H1 (cell line): ENCODE measurements around the gene TMEM121B.

ENCODE experiments used
- ASH2L ChIP-seq: fragments of 200-600, 300-600 bp; sonication (generic); IDR thresholded peaks from one replicate; pipeline ENCODE4 v1.7.1; 2017; ENCODE audit warnings: low read length
- EP300 ChIP-seq, 2 experiments: IDR thresholded peaks; 1 replicate in 1 of 2; 2 replicates in 1 of 2; pipeline ENCODE4 v1.6.1; 2011 to 2012; ENCODE audit warnings: low read depth in 2 of 2, low read length in 2 of 2, mild to moderate bottlenecking in 2 of 2, borderline replicate concordance in 1 of 2, inconsistent platforms in 1 of 2, moderate library complexity in 1 of 2
- EZH2 ChIP-seq: fragments of 200-600 bp; sonication (generic); IDR thresholded peaks from 2 replicates; pipeline ENCODE4 v1.7.1; 2012; ENCODE audit warnings: low read depth, mild to moderate bottlenecking, moderate library complexity, low read length, inconsistent platforms; ENCODE audit not compliant: severe bottlenecking
- GABPA ChIP-seq: IDR thresholded peaks from 2 replicates; pipeline ENCODE4 v1.6.1; 2011; ENCODE audit warnings: mild to moderate bottlenecking, low read length, moderate library complexity, borderline replicate concordance; ENCODE audit not compliant: insufficient read depth
- GTF2F1 ChIP-seq: IDR thresholded peaks from 2 replicates; pipeline ENCODE4 v1.6.1; 2012; ENCODE audit warnings: low read depth, low read length, improper control_type of control experiment, borderline replicate concordance
- POLR2A ChIP-seq, 2 experiments: IDR thresholded peaks; 1 replicate in 1 of 2; 2 replicates in 1 of 2; pipeline ENCODE4 v1.6.1; 2011; ENCODE audit warnings: low read depth in 2 of 2, low read length in 2 of 2, mild to moderate bottlenecking in 2 of 2; ENCODE audit errors: control extremely low read depth in 1 of 2
- RAD21 ChIP-seq, 2 experiments: IDR thresholded peaks in 1 of 2; conservative IDR thresholded peaks in 1 of 2; 2 replicates each; pipeline ENCODE4 v1.6.1; 2011; ENCODE audit warnings: low read depth in 2 of 2, low read length in 2 of 2, improper control_type of control experiment in 1 of 2, inconsistent platforms in 1 of 2, mild to moderate bottlenecking in 1 of 2, moderate library complexity in 1 of 2
- SP1 ChIP-seq: IDR thresholded peaks from 2 replicates; pipeline ENCODE4 v1.6.1; 2011; ENCODE audit warnings: low read depth, low read length
- SP2 ChIP-seq: IDR thresholded peaks from 2 replicates; pipeline ENCODE4 v1.6.1; 2012; ENCODE audit warnings: mild to moderate bottlenecking, low read length, inconsistent platforms
- TAF1 ChIP-seq: IDR thresholded peaks from 2 replicates; pipeline ENCODE4 v1.6.1; 2011; ENCODE audit warnings: mild to moderate bottlenecking, low read depth, low read length
- TCF12 ChIP-seq: IDR thresholded peaks from 2 replicates; pipeline ENCODE4 v1.6.1; 2011; ENCODE audit warnings: low read depth, mild to moderate bottlenecking, low read length
- USF2 ChIP-seq: IDR thresholded peaks from 2 replicates; pipeline ENCODE4 v1.6.1; 2011; ENCODE audit warnings: low read length, improper control_type of control experiment
- YY1 ChIP-seq: IDR thresholded peaks from 2 replicates; pipeline ENCODE4 v1.6.1; 2011; ENCODE audit warnings: low read depth, mild to moderate bottlenecking, low read length
- TF ChIP-seq, protein P1 (sequence below), 3 experiments: IDR thresholded peaks; 1 replicate in 2 of 3; 2 replicates in 1 of 3; pipeline versions ENCODE4 v1.5.1 to v1.6.1; 2011; ENCODE audit warnings: low read length in 3 of 3, mild to moderate bottlenecking in 3 of 3, inconsistent platforms in 2 of 3, low read depth in 1 of 3, moderate library complexity in 1 of 3; ENCODE audit not compliant: insufficient read depth in 1 of 3; ENCODE audit errors: control extremely low read depth in 1 of 3

- TF ChIP-seq, protein P1, sequence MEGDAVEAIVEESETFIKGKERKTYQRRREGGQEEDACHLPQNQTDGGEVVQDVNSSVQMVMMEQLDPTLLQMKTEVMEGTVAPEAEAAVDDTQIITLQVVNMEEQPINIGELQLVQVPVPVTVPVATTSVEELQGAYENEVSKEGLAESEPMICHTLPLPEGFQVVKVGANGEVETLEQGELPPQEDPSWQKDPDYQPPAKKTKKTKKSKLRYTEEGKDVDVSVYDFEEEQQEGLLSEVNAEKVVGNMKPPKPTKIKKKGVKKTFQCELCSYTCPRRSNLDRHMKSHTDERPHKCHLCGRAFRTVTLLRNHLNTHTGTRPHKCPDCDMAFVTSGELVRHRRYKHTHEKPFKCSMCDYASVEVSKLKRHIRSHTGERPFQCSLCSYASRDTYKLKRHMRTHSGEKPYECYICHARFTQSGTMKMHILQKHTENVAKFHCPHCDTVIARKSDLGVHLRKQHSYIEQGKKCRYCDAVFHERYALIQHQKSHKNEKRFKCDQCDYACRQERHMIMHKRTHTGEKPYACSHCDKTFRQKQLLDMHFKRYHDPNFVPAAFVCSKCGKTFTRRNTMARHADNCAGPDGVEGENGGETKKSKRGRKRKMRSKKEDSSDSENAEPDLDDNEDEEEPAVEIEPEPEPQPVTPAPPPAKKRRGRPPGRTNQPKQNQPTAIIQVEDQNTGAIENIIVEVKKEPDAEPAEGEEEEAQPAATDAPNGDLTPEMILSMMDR (IDR thresholded peaks at IDR 0.05; ENCODE audit: control extremely low read depth in 1 of 3, insufficient read depth in 1 of 3, low read depth in 1 of 3, low read length in 3 of 3) = no peak
- TF ChIP-seq GTF2F1 (no peak), SP1 (no peak), TCF12 (no peak), YY1 (no peak), SP2 (no peak), EZH2 (no peak), GABPA (no peak), EP300 (IDR thresholded peaks at IDR 0.05; ENCODE audit: borderline replicate concordance in 1 of 2, low read depth in 2 of 2, low read length in 2 of 2) (no peak), POLR2A (IDR thresholded peaks at IDR 0.05; ENCODE audit: control extremely low read depth in 1 of 2, low read depth in 2 of 2, low read length in 2 of 2) (no peak), USF2 (no peak), ASH2L (no peak), RAD21 (IDR thresholded peaks at IDR 0.05 in 1 of 2, conservative IDR thresholded peaks at IDR 0.05 in 1 of 2; ENCODE audit: low read depth in 2 of 2, low read length in 2 of 2) (no peak), TAF1 (no peak)
These were observed 48.3 kb downstream of the TMEM121B start for GRCh38 chr22:17072877-17073276.
